A673 (cell line): Measurements from ENCODE around the gene KPNA4. TPM values are rescaled to one million over a fixed set of nuclear protein-coding genes. Genes with fewer than 3 reads are reported as not detected.

Experiments
- BruUV-seq: library from RNA; stranded (reverse); fragments of 400-500 nt; replicated peaks from 2 replicates; lab custom pipeline; 2021; lab: Mats Ljungman, UMichigan
- CTCF ChIA-PET: fragments of 300-600 bp; sonication (Branson Sonifier 250); formaldehyde crosslinking; loops from one replicate; lab custom pipeline; 2022; ENCODE audit warnings: antibody characterized with exemption; lab: Charles Lee
- POLR2A ChIA-PET: fragments of 300-600 bp; sonication (Branson Sonifier 250); formaldehyde crosslinking; loops from one replicate; lab custom pipeline; 2022; ENCODE audit warnings: antibody characterized with exemption; ENCODE audit not compliant: low non-redundant PET; lab: Charles Lee
- DNase-seq: peaks from one replicate; pipeline ENCODE4 v3.0.0-alpha.2; 2015; ENCODE audit warnings: low spot score
- H3K27ac ChIP-seq: fragments of 200-600 bp; sonication (generic); 2 replicates; pipeline ENCODE4 v1.5.1; 2016; ENCODE audit warnings: mixed run types, low read depth, mild to moderate bottlenecking, mixed read lengths, antibody characterized with exemption, low read length; ENCODE audit not compliant: poor library complexity, severe bottlenecking
- H3K27me3 ChIP-seq: fragments of 200-600 bp; sonication (generic); replicated peaks from 2 replicates; pipeline ENCODE4 v1.6.1; 2017; ENCODE audit warnings: mixed run types, low read depth, mild to moderate bottlenecking, mixed read lengths, antibody characterized with exemption, low read length; ENCODE audit not compliant: insufficient read depth, poor library complexity
- H3K36me3 ChIP-seq: fragments of 200-600 bp; sonication (generic); 2 replicates; pipeline ENCODE4 v1.6.1; 2016; ENCODE audit warnings: mixed run types, mild to moderate bottlenecking, mixed read lengths, antibody characterized with exemption, low read length; ENCODE audit not compliant: insufficient read depth, poor library complexity, severe bottlenecking
- H3K4me1 ChIP-seq: fragments of 200-600 bp; sonication (generic); 2 replicates; pipeline ENCODE4 v1.6.1; 2017; ENCODE audit warnings: mixed run types, mild to moderate bottlenecking, mixed read lengths, antibody characterized with exemption, low read length; ENCODE audit not compliant: insufficient read depth, poor library complexity, severe bottlenecking
- H3K4me3 ChIP-seq: fragments of 200-600 bp; sonication (generic); 2 replicates; pipeline ENCODE4 v1.5.1; 2016; ENCODE audit warnings: low read depth, mixed run types, mild to moderate bottlenecking, mixed read lengths, low read length; ENCODE audit not compliant: poor library complexity, severe bottlenecking
- H3K9me3 ChIP-seq: fragments of 200-600 bp; sonication (generic); 2 replicates; pipeline ENCODE4 v1.6.1; 2016; ENCODE audit warnings: mixed run types, low read depth, mild to moderate bottlenecking, mixed read lengths, antibody characterized with exemption, low read length; ENCODE audit not compliant: poor library complexity, severe bottlenecking
- CTCF ChIP-seq: fragments of 300-800, 200-600 bp; sonication (generic); conservative IDR thresholded peaks from 2 replicates; pipeline ENCODE4 v1.5.1; 2017; ENCODE audit warnings: low read depth, mild to moderate bottlenecking, antibody characterized with exemption, low read length, moderate library complexity, mixed read lengths
- EZH2 ChIP-seq: fragments of 200-600 bp; sonication (generic); IDR thresholded peaks from 2 replicates; pipeline ENCODE4 v1.6.1; 2017; ENCODE audit warnings: borderline replicate concordance, low read depth, mild to moderate bottlenecking, mixed read lengths, antibody characterized with exemption, low read length; ENCODE audit not compliant: poor library complexity, severe bottlenecking
- intact Hi-C: fragments of 100-400 bp; cut with micrococcal nuclease; formaldehyde crosslinking; loops from one replicate; pipeline ENCODE4 v1.10.0; 2022; ENCODE audit not compliant: unreplicated experiment
- total RNA-seq: library from RNA; stranded (reverse); gene quantifications from 2 replicates; pipeline ENCODE4 v1.2.3, GENCODE V29; 2021

The KPNA4 gene
- total RNA-seq, 1 experiment from 2014 or later = 88.5 TPM

DNA sequence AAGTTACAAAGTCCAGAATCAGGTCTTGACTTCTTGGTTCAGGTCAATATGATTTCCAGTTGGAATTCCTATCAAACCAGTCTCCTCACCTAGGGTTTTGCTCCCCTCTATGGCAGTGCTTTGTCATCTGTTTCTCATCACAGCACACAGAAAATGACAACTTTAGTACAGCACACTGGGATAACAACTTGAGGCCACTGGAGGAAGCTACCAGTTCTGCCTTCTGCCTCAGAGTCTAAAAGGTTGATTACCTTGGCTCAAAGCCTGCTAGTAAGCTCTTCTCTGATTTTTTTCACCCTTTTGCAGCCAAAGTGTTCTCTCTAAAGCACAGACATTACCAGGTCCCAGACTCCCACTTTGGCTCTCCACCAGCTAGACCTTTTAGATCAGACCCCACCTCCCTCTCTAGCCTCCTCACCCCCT lies 90.9 kb downstream of the KPNA4 start:
- POLR2A ChIA-PET = no interaction called here
- TF ChIP-seq CTCF (no peak), EZH2 (no peak)
- intact Hi-C loops = no loop called here
- DNase-seq = no peak
- Histone ChIP-seq H3K9me3 (no peaks in the 10 kb centered on the region), H3K4me3 (no peak overlapping the region), H3K27ac (no peak overlapping the region), H3K36me3 (no peaks in the 10 kb centered on the region), H3K4me1 (no peaks in the 10 kb centered on the region), H3K27me3 (no peaks in the 10 kb centered on the region)
- CTCF ChIA-PET = no interaction called here
- no TSS peak for BruUV-seq

- intact Hi-C loops = no loop called here
- Histone ChIP-seq H3K27me3 (no peaks in the 10 kb centered on the region), H3K4me1 (no peaks in the 10 kb centered on the region), H3K4me3 (no peak overlapping the region), H3K36me3 (no peaks in the 10 kb centered on the region), H3K9me3 (no peaks in the 10 kb centered on the region), H3K27ac (no peak overlapping the region)
- ChIA-PET POLR2A (no interaction called here), CTCF (no interaction called here)
- TF ChIP-seq EZH2 (no peak), CTCF (no peak)
- DNase-seq = no peak
- BruUV-seq = no TSS peak
Measured at GRCh38 chr3:160473978-160474377, 91.4 kb downstream of the KPNA4 start.

GRCh38 chr3:160473221-160473620 lies 92.2 kb downstream of the KPNA4 start:
- CTCF ChIA-PET = no interaction called here
- Histone ChIP-seq H3K4me3 (no peak overlapping the region), H3K9me3 (no peaks in the 10 kb centered on the region), H3K4me1 (no peaks in the 10 kb centered on the region), H3K27me3 (no peaks in the 10 kb centered on the region), H3K27ac (no peak overlapping the region), H3K36me3 (no peaks in the 10 kb centered on the region)
- intact Hi-C loops = no loop called here
- no TSS peak for BruUV-seq
- POLR2A ChIA-PET = no interaction called here
- DNase-seq = no peak
- TF ChIP-seq EZH2 = no peak
- no peak for TF ChIP-seq CTCF
